ENCODE results near the gene SSU72.
"Not testable (repeated sequence)": the region's sequence is repeated elsewhere in the genome, so short reads cannot be mapped to it uniquely, and the experiment has no call there.

SSU72 gene

GRCh38 chr1:1540090-1540817, 34.4 kb downstream of the SSU72 start, which contains the start of gene TMEM240:
Gene TMEM240, minus strand, starts transcription at chr1:1540624. Its CDS starts 278 bp downstream, at chr1:1540346.
- no peak for DNase-seq

- DNase-seq: no peak
These were observed 35.2 kb downstream of the SSU72 start for GRCh38 chr1:1539310-1540089.

GRCh38 chr1:1538989-1539309, 35.7 kb downstream of the SSU72 start:
- no peak for DNase-seq

- DNase-seq: no peak
These were observed 36.3 kb downstream of the SSU72 start for GRCh38 chr1:1538334-1538733.

- no peak for DNase-seq
These were observed 36.9 kb downstream of the SSU72 start for GRCh38 chr1:1537626-1538250.

GRCh38 chr1:1536938-1537546, 37.6 kb downstream of the SSU72 start:
- no peak for DNase-seq

GRCh38 chr1:1536019-1536937, 38.4 kb downstream of the SSU72 start:
- DNase-seq: no peak

GRCh38 chr1:1535201-1536018, 39.3 kb downstream of the SSU72 start:
- DNase-seq: no peak

GRCh38 chr1:1534401-1535154, 40.1 kb downstream of the SSU72 start:
- DNase-seq: no peak

GRCh38 chr1:1533894-1534291, 40.8 kb downstream of the SSU72 start:
- not testable (repeated sequence) for DNase-seq

- DNase-seq: not testable (repeated sequence)
These were observed 41.3 kb downstream of the SSU72 start for GRCh38 chr1:1533176-1533893.

GRCh38 chr1:1531947-1532346, 42.7 kb downstream of the SSU72 start:
- no peak for DNase-seq

GRCh38 chr1:1529936-1530335, 44.7 kb downstream of the SSU72 start:
- no peak for DNase-seq

- DNase-seq: no peak
These were observed 45.3 kb downstream of the SSU72 start for GRCh38 chr1:1529321-1529720.

- no peak for DNase-seq
These were observed 46.1 kb downstream of the SSU72 start for GRCh38 chr1:1528301-1529267.

- DNase-seq: no peak
These were observed 47.4 kb downstream of the SSU72 start for GRCh38 chr1:1527092-1527816.

GRCh38 chr1:1526476-1526875, 48.2 kb downstream of the SSU72 start:
- not testable (repeated sequence) for DNase-seq

Data from NCI-H1048 (cell line).